ENCODE measurements around the gene CCL4.
"Not testable (repeated sequence)": the region's sequence is repeated elsewhere in the genome, so short reads cannot be mapped to it uniquely, and the experiment has no call there.

Gene CCL4

GRCh38 chr17:36094746-36095145 lies 8.9 kb upstream of the CCL4 start:
- Mint-ChIP-seq H3K4me3 (no peak overlapping the region), H3K36me3 (ENCODE audit: low read depth) (no peaks in the 10 kb centered on the region), H3K4me1 (ENCODE audit: low read depth) (peaks cover 20% of the 10 kb centered on the region), H3K27ac (no peak overlapping the region), H3K27me3 (ENCODE audit: low read depth) (peaks cover 14% of the 10 kb centered on the region), H3K9me3 (no peaks in the 10 kb centered on the region)
- DNase-seq (ENCODE audit: low spot score) = no peak

GRCh38 chr17:36095992-36096391 lies 7.6 kb upstream of the CCL4 start:
- H3K27me3 Mint-ChIP-seq (ENCODE audit: low read depth) = peaks cover 12% of the 10 kb centered on the region
- DNase-seq (ENCODE audit: low spot score) = no peak
- H3K9me3 Mint-ChIP-seq = no peaks in the 10 kb centered on the region
- H3K4me3 Mint-ChIP-seq = no peak overlapping the region
- H3K27ac Mint-ChIP-seq = no peak overlapping the region
- H3K36me3 Mint-ChIP-seq (ENCODE audit: low read depth) = no peaks in the 10 kb centered on the region
- peaks cover 13% of the 10 kb centered on the region for H3K4me1 Mint-ChIP-seq (ENCODE audit: low read depth)

- H3K9me3 Mint-ChIP-seq; DNase-seq (ENCODE audit: low spot score); H3K27me3 Mint-ChIP-seq (ENCODE audit: low read depth); H3K4me3 Mint-ChIP-seq; H3K4me1 Mint-ChIP-seq (ENCODE audit: low read depth); H3K36me3 Mint-ChIP-seq (ENCODE audit: low read depth); H3K27ac Mint-ChIP-seq: not testable (repeated sequence)
Observed at GRCh38 chr17:36099004-36099403, 4.6 kb upstream of the CCL4 start.

GRCh38 chr17:36104246-36104645 lies 619 bp downstream of the CCL4 start:
- H3K4me3 Mint-ChIP-seq = peak overlapping the region; percentile 42
- not testable (repeated sequence) for H3K4me1 Mint-ChIP-seq (ENCODE audit: low read depth); H3K9me3 Mint-ChIP-seq; H3K27ac Mint-ChIP-seq; DNase-seq (ENCODE audit: low spot score); H3K36me3 Mint-ChIP-seq (ENCODE audit: low read depth)
- H3K27me3 Mint-ChIP-seq (ENCODE audit: low read depth) = peaks cover 13% of the 10 kb centered on the region

GRCh38 chr17:36104701-36105181 lies 1.1 kb downstream of the CCL4 start:
- H3K27me3 Mint-ChIP-seq (ENCODE audit: low read depth) = peaks cover 13% of the 10 kb centered on the region

GRCh38 chr17:36105781-36106492 lies 2.3 kb downstream of the CCL4 start:
- Mint-ChIP-seq H3K36me3 (ENCODE audit: low read depth) (no peaks in the 10 kb centered on the region), H3K27ac (no peak overlapping the region), H3K4me1 (ENCODE audit: low read depth) (no peaks in the 10 kb centered on the region), H3K9me3 (no peaks in the 10 kb centered on the region), H3K27me3 (ENCODE audit: low read depth) (peaks cover 13% of the 10 kb centered on the region), H3K4me3 (no peak overlapping the region)
- DNase-seq (ENCODE audit: low spot score) = no peak

More at GRCh38 chr17:36104701-36105181, 1.1 kb downstream of the CCL4 start:
- Mint-ChIP-seq H3K36me3 (ENCODE audit: low read depth) (no peaks in the 10 kb centered on the region), H3K4me1 (ENCODE audit: low read depth) (no peaks in the 10 kb centered on the region), H3K9me3 (no peaks in the 10 kb centered on the region), H3K4me3 (peak overlapping the region; percentile 42), H3K27ac (no peak overlapping the region)
- DNase-seq (ENCODE audit: low spot score) = no peak

- H3K27ac Mint-ChIP-seq = no peak overlapping the region
- H3K36me3 Mint-ChIP-seq (ENCODE audit: low read depth) = no peaks in the 10 kb centered on the region
- no peak for DNase-seq (ENCODE audit: low spot score)
- H3K4me3 Mint-ChIP-seq = no peak overlapping the region
- H3K27me3 Mint-ChIP-seq (ENCODE audit: low read depth) = peaks cover 13% of the 10 kb centered on the region
- no peaks in the 10 kb centered on the region for H3K4me1 Mint-ChIP-seq (ENCODE audit: low read depth)
- no peaks in the 10 kb centered on the region for H3K9me3 Mint-ChIP-seq
Observed at GRCh38 chr17:36106493-36106835, 2.8 kb downstream of the CCL4 start.

GRCh38 chr17:36107660-36108059 lies 4.0 kb downstream of the CCL4 start:
- Mint-ChIP-seq H3K27me3 (ENCODE audit: low read depth) (peaks cover 13% of the 10 kb centered on the region), H3K27ac (no peak overlapping the region), H3K4me3 (no peak overlapping the region), H3K9me3 (peaks cover 5% of the 10 kb centered on the region), H3K4me1 (ENCODE audit: low read depth) (no peaks in the 10 kb centered on the region), H3K36me3 (ENCODE audit: low read depth) (no peaks in the 10 kb centered on the region)
- no peak for DNase-seq (ENCODE audit: low spot score)

- not testable (repeated sequence) for H3K4me3 Mint-ChIP-seq; H3K4me1 Mint-ChIP-seq (ENCODE audit: low read depth); H3K27ac Mint-ChIP-seq; H3K36me3 Mint-ChIP-seq (ENCODE audit: low read depth); DNase-seq (ENCODE audit: low spot score); H3K9me3 Mint-ChIP-seq
- H3K27me3 Mint-ChIP-seq (ENCODE audit: low read depth) = peaks cover 13% of the 10 kb centered on the region
Observed at GRCh38 chr17:36108265-36108664, 4.6 kb downstream of the CCL4 start.

GRCh38 chr17:36111068-36111490 lies 7.5 kb downstream of the CCL4 start:
- H3K4me3 Mint-ChIP-seq = no peak overlapping the region
- H3K9me3 Mint-ChIP-seq = peaks cover 5% of the 10 kb centered on the region
- H3K27me3 Mint-ChIP-seq (ENCODE audit: low read depth) = peaks cover 2% of the 10 kb centered on the region
- no peak overlapping the region for H3K27ac Mint-ChIP-seq
- H3K36me3 Mint-ChIP-seq (ENCODE audit: low read depth) = no peaks in the 10 kb centered on the region
- H3K4me1 Mint-ChIP-seq (ENCODE audit: low read depth) = no peaks in the 10 kb centered on the region
- no peak for DNase-seq (ENCODE audit: low spot score)

- Mint-ChIP-seq H3K4me3 (no peak overlapping the region), H3K4me1 (ENCODE audit: low read depth) (no peaks in the 10 kb centered on the region), H3K9me3 (peaks cover 5% of the 10 kb centered on the region), H3K36me3 (ENCODE audit: low read depth) (no peaks in the 10 kb centered on the region), H3K27me3 (ENCODE audit: low read depth) (no peaks in the 10 kb centered on the region), H3K27ac (no peak overlapping the region)
- DNase-seq (ENCODE audit: low spot score) = no peak
Observed at GRCh38 chr17:36112572-36112971, 8.9 kb downstream of the CCL4 start.

GRCh38 chr17:36113131-36113530 lies 9.5 kb downstream of the CCL4 start:
- H3K9me3 Mint-ChIP-seq; H3K27me3 Mint-ChIP-seq (ENCODE audit: low read depth); H3K36me3 Mint-ChIP-seq (ENCODE audit: low read depth); H3K4me1 Mint-ChIP-seq (ENCODE audit: low read depth); H3K4me3 Mint-ChIP-seq; H3K27ac Mint-ChIP-seq; DNase-seq (ENCODE audit: low spot score): not testable (repeated sequence)

- H3K36me3 Mint-ChIP-seq (ENCODE audit: low read depth); H3K27me3 Mint-ChIP-seq (ENCODE audit: low read depth); H3K4me1 Mint-ChIP-seq (ENCODE audit: low read depth); H3K27ac Mint-ChIP-seq; H3K4me3 Mint-ChIP-seq; H3K9me3 Mint-ChIP-seq; DNase-seq (ENCODE audit: low spot score): not testable (repeated sequence)
Observed at GRCh38 chr17:36114971-36115648, 11.5 kb downstream of the CCL4 start.

GRCh38 chr17:36115649-36115977 lies 12.0 kb downstream of the CCL4 start:
- not testable (repeated sequence) for H3K27ac Mint-ChIP-seq; H3K27me3 Mint-ChIP-seq (ENCODE audit: low read depth); DNase-seq (ENCODE audit: low spot score); H3K36me3 Mint-ChIP-seq (ENCODE audit: low read depth); H3K4me1 Mint-ChIP-seq (ENCODE audit: low read depth); H3K4me3 Mint-ChIP-seq
- H3K9me3 Mint-ChIP-seq = peaks cover 10% of the 10 kb centered on the region
